Gastrocnemius medialis (tissue), 4 donors: ENCODE measurements around the gene SCGB1D4. TPM values are rescaled to one million over a fixed set of nuclear protein-coding genes. Genes with fewer than 3 reads are reported as not detected.

Source experiments
- ATAC-seq, 2 donors: fragments of 150-250 bp; one replicate each; pipeline ENCODE4 v1.9.1; 2016
- DNase-seq, 2 donors: peaks; one replicate each; pipeline ENCODE4 v3.0.0-alpha.2; 2019
- H3K27ac ChIP-seq, 4 donors: fragments of 200-600 bp; sonication (generic); 1 replicate in 1 of 4; 2 replicates in 3 of 4; pipeline ENCODE4 v1.5.1; 2016 to 2018; ENCODE audit warnings: mild to moderate bottlenecking in 2 of 4, moderate library complexity in 1 of 4
- H3K27me3 ChIP-seq, 3 donors: fragments of 200-600 bp; sonication (generic) in 2 of 3; 1 replicate in 1 of 3; 2 replicates in 2 of 3; pipeline versions ENCODE4 v1.5.1 to v1.6.0; 2016 to 2019; ENCODE audit warnings: mild to moderate bottlenecking in 1 of 3, moderate library complexity in 1 of 3
- H3K36me3 ChIP-seq, 2 donors: fragments of 200-600 bp; sonication (generic) in 1 of 2; one replicate each; pipeline ENCODE4 v1.5.1; 2017 to 2018
- H3K4me1 ChIP-seq, 2 donors: fragments of 200-600 bp; sonication (generic) in 1 of 2; one replicate each; pipeline ENCODE4 v1.5.1; 2016 to 2017; ENCODE audit warnings: mild to moderate bottlenecking in 2 of 2
- H3K4me3 ChIP-seq, 4 donors: fragments of 200-600 bp; sonication (generic) in 3 of 4; 1 replicate in 1 of 4; 2 replicates in 3 of 4; pipeline ENCODE4 v1.5.1; 2016 to 2019; ENCODE audit warnings: mild to moderate bottlenecking in 2 of 4
- H3K9me3 ChIP-seq, 3 donors: fragments of 200-600 bp; sonication (generic) in 2 of 3; 1 replicate in 1 of 3; 2 replicates in 2 of 3; pipeline ENCODE4 v1.5.1; 2016 to 2019
- POLR2A ChIP-seq, 2 donors: fragments of 450-650 bp; IDR thresholded peaks; one replicate each; pipeline ENCODE4 v1.6.1; 2017; ENCODE audit warnings: antibody characterized with exemption in 2 of 2, mild to moderate bottlenecking in 2 of 2, moderate library complexity in 2 of 2
- in situ Hi-C, 4 donors: fragments of 200-750 bp; cut with MboI; loops; one replicate each; pipeline versions ENCODE4 v1.15.0 to v1.8.0; 2017; ENCODE audit warnings: low sequenced_read_pairs in 4 of 4
- intact Hi-C: fragments of 100-400 bp; cut with DNase I; formaldehyde crosslinking; loops from one replicate; pipeline ENCODE4 v1.15.1; 2023; ENCODE audit warnings: low total_unique reads
- total RNA-seq, 4 donors: library from RNA; depleted of rRNA; stranded (reverse); fragments of >200 nt; gene quantifications; one replicate each; pipeline versions ENCODE4 v1.1.0 to v1.2.3, GENCODE V29; 2016
- TF ChIP-seq, protein P1 (sequence below), 5 experiments: fragments of 450-650 bp in 3 of 5; fragments of 200-600 bp in 2 of 5; sonication (generic) in 2 of 5; IDR thresholded peaks in 4 of 5; conservative IDR thresholded peaks in 1 of 5; 1 replicate in 4 of 5; 2 replicates in 1 of 5; pipeline ENCODE4 v1.5.1; 2016 to 2019; ENCODE audit warnings: antibody characterized with exemption in 5 of 5, mild to moderate bottlenecking in 3 of 5, moderate library complexity in 3 of 5

Gene SCGB1D4
- total RNA-seq, 4 donors from 2014 or later: not detected

DNA sequence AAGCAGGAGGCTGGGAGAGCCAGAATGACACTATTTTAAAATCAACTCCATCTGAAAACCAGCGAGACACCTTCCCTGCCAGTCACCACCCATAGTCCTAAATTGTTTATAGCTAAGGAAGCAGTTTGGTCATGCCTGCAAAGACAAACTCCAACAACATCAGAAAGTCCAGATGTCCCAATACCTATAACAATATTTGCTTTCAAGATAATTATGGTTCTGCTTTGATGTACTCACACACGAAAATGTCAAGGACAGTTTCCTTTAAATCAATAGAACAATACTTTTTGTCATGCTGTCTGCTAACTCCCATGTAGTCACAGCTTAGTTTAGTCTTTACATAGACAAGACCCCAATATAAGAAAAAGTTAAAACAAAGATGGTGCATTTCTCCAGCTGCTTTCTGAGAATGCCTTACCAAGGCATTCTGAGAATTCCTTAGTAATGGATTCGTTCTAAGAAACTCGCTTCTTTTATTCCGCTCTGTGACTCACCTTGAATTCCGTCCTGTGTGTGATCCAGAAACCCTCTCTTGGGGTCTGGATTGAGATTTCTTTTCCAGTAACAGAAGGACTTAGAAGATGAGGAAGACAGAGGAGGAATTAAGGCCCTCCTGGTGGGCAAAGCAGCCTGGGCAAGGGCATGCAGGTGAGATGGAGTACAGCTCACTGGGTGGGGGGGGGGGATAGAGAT lies 38.5 kb downstream of the SCGB1D4 start:
- Histone ChIP-seq H3K4me3 (no peak overlapping the region), H3K27ac (no peak overlapping the region), H3K27me3 (no peaks in the 10 kb centered on the region), H3K9me3 (peaks cover 0 to 4% (median 0%) of the 10 kb centered on the region in 3 donors), H3K4me1 (no peaks in the 10 kb centered on the region), H3K36me3 (no peaks in the 10 kb centered on the region)
- in situ Hi-C loops: no loop called here
- ATAC-seq (no peak), DNase-seq (no peak)
- intact Hi-C loops: no loop called here
- no peak for TF ChIP-seq POLR2A (IDR thresholded peaks at IDR 0.05)
- TF ChIP-seq, protein P1, sequence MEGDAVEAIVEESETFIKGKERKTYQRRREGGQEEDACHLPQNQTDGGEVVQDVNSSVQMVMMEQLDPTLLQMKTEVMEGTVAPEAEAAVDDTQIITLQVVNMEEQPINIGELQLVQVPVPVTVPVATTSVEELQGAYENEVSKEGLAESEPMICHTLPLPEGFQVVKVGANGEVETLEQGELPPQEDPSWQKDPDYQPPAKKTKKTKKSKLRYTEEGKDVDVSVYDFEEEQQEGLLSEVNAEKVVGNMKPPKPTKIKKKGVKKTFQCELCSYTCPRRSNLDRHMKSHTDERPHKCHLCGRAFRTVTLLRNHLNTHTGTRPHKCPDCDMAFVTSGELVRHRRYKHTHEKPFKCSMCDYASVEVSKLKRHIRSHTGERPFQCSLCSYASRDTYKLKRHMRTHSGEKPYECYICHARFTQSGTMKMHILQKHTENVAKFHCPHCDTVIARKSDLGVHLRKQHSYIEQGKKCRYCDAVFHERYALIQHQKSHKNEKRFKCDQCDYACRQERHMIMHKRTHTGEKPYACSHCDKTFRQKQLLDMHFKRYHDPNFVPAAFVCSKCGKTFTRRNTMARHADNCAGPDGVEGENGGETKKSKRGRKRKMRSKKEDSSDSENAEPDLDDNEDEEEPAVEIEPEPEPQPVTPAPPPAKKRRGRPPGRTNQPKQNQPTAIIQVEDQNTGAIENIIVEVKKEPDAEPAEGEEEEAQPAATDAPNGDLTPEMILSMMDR (IDR thresholded peaks at IDR 0.05 in 4 of 5, conservative IDR thresholded peaks at IDR 0.05 in 1 of 5): no peak

DNA sequence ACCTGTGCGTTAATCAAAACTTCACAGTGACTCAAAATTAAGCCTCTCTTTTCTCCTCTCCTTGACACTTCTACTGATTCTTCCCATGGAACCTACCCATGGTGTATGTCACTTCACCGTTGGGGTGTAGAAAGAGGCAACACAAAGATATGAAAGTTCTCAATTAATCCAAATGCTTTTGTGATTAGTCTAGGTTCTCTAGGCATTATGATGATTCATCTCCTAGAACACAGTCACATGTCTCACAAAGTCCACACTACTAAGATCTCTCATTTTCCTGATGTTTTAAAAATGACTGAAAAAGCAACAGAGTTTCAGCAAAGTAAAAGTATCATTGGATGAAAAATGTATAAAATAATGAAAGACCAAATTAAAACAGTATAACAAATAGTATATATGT lies 42.6 kb downstream of the SCGB1D4 start:
- H3K27ac ChIP-seq: no peak overlapping the region
- in situ Hi-C loops (no loop called here), intact Hi-C loops (no loop called here)
- no peak for ATAC-seq
- peaks cover 0 to 3% (median 0%) of the 10 kb centered on the region in 3 donors for H3K9me3 ChIP-seq
- H3K4me1 ChIP-seq: no peaks in the 10 kb centered on the region
- peaks cover 0 to 3% (median 0%) of the 10 kb centered on the region in 3 donors for H3K27me3 ChIP-seq
- no peak overlapping the region for H3K4me3 ChIP-seq
- no peak for DNase-seq
- no peaks in the 10 kb centered on the region for H3K36me3 ChIP-seq
- no peak for TF ChIP-seq POLR2A (IDR thresholded peaks at IDR 0.05)
- TF ChIP-seq, protein P1 (IDR thresholded peaks at IDR 0.05 in 4 of 5, conservative IDR thresholded peaks at IDR 0.05 in 1 of 5): no peak

DNA sequence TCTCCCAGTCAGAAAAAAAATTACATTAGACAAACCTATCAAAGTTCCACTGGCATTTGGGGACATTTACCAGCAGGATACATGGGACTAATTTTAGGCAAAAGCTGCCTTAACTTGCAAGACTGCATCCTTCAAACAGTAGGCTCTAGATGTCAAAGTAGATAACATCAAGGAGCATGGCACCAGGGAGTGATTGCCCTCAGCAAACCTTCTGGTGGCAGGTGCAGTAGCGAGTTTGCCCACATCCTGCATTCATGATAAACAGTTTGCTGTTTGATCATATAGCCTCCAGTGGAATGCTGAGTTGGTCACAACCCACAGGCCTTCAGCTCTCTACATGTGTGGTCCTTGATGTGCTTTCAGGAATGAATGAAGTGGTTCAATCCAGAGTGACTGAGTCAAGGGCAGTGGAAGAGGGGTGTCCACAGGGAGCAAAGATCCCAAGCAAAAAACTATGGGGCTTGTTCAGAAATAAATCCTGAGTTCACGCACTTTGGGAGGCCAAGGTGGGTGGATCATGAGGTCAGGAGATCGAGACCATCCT lies 44.8 kb downstream of the SCGB1D4 start:
- intact Hi-C loops: no loop called here
- H3K27ac ChIP-seq: no peak overlapping the region
- H3K36me3 ChIP-seq: no peaks in the 10 kb centered on the region
- no peak for DNase-seq
- in situ Hi-C loops: no loop called here
- peaks cover 0 to 5% (median 0%) of the 10 kb centered on the region in 3 donors for H3K27me3 ChIP-seq
- ATAC-seq: no peak
- no peak overlapping the region for H3K4me3 ChIP-seq
- no peaks in the 10 kb centered on the region for H3K4me1 ChIP-seq
- H3K9me3 ChIP-seq: peaks cover 0 to 5% (median 0%) of the 10 kb centered on the region in 3 donors
- no peak for TF ChIP-seq POLR2A (IDR thresholded peaks at IDR 0.05)
- TF ChIP-seq, protein P1 (IDR thresholded peaks at IDR 0.05 in 4 of 5, conservative IDR thresholded peaks at IDR 0.05 in 1 of 5): no peak

DNA sequence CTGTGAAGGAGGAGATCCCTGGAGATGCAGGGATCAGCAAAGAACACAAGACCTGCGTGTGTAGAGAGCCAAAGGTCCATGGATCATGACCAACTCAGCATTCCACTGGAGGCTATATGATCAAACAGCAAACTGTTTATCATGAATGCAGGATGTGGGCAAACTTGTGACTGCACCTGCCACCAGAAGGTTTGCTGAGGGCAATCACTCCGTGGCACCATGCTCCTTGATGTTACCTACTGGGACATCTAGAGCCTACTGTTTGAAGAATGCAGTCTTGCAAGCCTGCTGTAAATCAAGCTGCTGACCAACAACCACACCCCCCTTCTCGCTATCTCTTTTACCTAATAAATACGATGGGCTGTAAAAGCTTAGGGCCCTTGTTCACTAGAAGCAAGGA lies 47.2 kb downstream of the SCGB1D4 start:
- H3K4me1 ChIP-seq: no peaks in the 10 kb centered on the region
- no peak overlapping the region for H3K4me3 ChIP-seq
- TF ChIP-seq, protein P1 (IDR thresholded peaks at IDR 0.05 in 4 of 5, conservative IDR thresholded peaks at IDR 0.05 in 1 of 5): no peak
- no peak for TF ChIP-seq POLR2A (IDR thresholded peaks at IDR 0.05)
- no peak overlapping the region for H3K27ac ChIP-seq
- DNase-seq (no peak), ATAC-seq (no peak)
- in situ Hi-C loops: no loop called here
- intact Hi-C loops: no loop called here
- no peaks in the 10 kb centered on the region for H3K36me3 ChIP-seq
- peaks cover 0 to 5% (median 0%) of the 10 kb centered on the region in 3 donors for H3K27me3 ChIP-seq
- H3K9me3 ChIP-seq: peaks cover 0 to 5% (median 0%) of the 10 kb centered on the region in 3 donors

Other genes starting within 250 kb of the SCGB1D4 start
- gene INCENP, start 175.1 kb downstream of the SCGB1D4 start, total RNA-seq: 10 to 100 TPM in 2 of 4 donors, 1 to 10 TPM in 2; 6.3 to 18.7 (median 13.7) TPM
- gene SCGB1D1, start 108.9 kb downstream of the SCGB1D4 start, total RNA-seq: not detected
- gene SCGB2A1, start 90.4 kb downstream of the SCGB1D4 start, total RNA-seq: not detected
- gene SCGB1D2, start 56.8 kb downstream of the SCGB1D4 start, total RNA-seq: 1 to 10 TPM in 2 of 4 donors, not detected in 2; 2.2 to 3.0 TPM
- gene SCGB2A2, start 28.9 kb downstream of the SCGB1D4 start, total RNA-seq: not detected
- gene ASRGL1, start 38.4 kb upstream of the SCGB1D4 start, total RNA-seq: 10 to 100 TPM in 2 of 4 donors, 1 to 10 TPM in 2; 6.4 to 24.6 (median 8.7) TPM
- not detected for gene SCGB1A1, start 120.0 kb upstream of the SCGB1D4 start, total RNA-seq
- gene AHNAK, start 247.7 kb upstream of the SCGB1D4 start, total RNA-seq: 1,000 to 10,000 TPM in 1 of 4 donors, 100 to 1,000 TPM in 3; 374 to 1,261 (median 571) TPM